RWPE2 (cell line): Measurements from ENCODE around the gene RFFL.
"Not testable (repeated sequence)": the region's sequence is repeated elsewhere in the genome, so short reads cannot be mapped to it uniquely, and the experiment has no call there.

Experiments used
- ATAC-seq: fragments of 200-7000 bp; cut with Tn5 transposase; 3 replicates; pipeline ENCODE4 v1.9.1; 2021; ENCODE audit warnings: low read depth
- DNase-seq: peaks from one replicate; pipeline ENCODE4 v3.0.0-alpha.2; 2020; ENCODE audit warnings: low spot score
- H3K27ac ChIP-seq: fragments of 450-650 bp; 2 replicates; pipeline ENCODE4 v1.5.1; 2017; ENCODE audit warnings: mild to moderate bottlenecking; ENCODE audit not compliant: poor library complexity, severe bottlenecking
- H3K27me3 ChIP-seq: fragments of 250-450 bp; sonication (Bioruptor Pico); 2 replicates; pipeline ENCODE4 v1.5.1; 2021; ENCODE audit warnings: mild to moderate bottlenecking, moderate library complexity; ENCODE audit not compliant: insufficient read depth, poor library complexity, severe bottlenecking
- H3K36me3 ChIP-seq: fragments of 250-450 bp; sonication (Bioruptor Pico); 2 replicates; pipeline ENCODE4 v1.5.1; 2020; ENCODE audit warnings: low read depth, mild to moderate bottlenecking, moderate library complexity
- H3K4me1 ChIP-seq: fragments of 250-450 bp; sonication (Bioruptor Pico); 2 replicates; pipeline ENCODE4 v1.5.1; 2021; ENCODE audit warnings: mild to moderate bottlenecking, moderate library complexity; ENCODE audit not compliant: insufficient read depth, poor library complexity, severe bottlenecking
- H3K4me3 ChIP-seq: fragments of 250-450 bp; sonication (Bioruptor Pico); 2 replicates; pipeline ENCODE4 v1.5.1; 2021; ENCODE audit warnings: mild to moderate bottlenecking, moderate library complexity; ENCODE audit not compliant: severe bottlenecking
- H3K9me3 ChIP-seq: fragments of 250-450 bp; sonication (Bioruptor Pico); 2 replicates; pipeline ENCODE4 v1.5.1; 2021; ENCODE audit warnings: mild to moderate bottlenecking, moderate library complexity; ENCODE audit not compliant: severe bottlenecking
- CTCF ChIP-seq: fragments of 450-650 bp; IDR thresholded peaks from one replicate; pipeline ENCODE4 v1.5.1; 2017; ENCODE audit warnings: mild to moderate bottlenecking, moderate library complexity; ENCODE audit not compliant: poor library complexity, severe bottlenecking

The RFFL gene

GRCh38 chr17:35044181-35044580 is 19.3 kb downstream of the RFFL start:
- H3K9me3 ChIP-seq, result no peaks in the 10 kb centered on the region
- no peaks in the 10 kb centered on the region for H3K27me3 ChIP-seq

GRCh38 chr17:35041390-35041789 is 22.1 kb downstream of the RFFL start:
- DNase-seq, result no peak
- Histone ChIP-seq H3K9me3 (no peaks in the 10 kb centered on the region), H3K36me3 (no peaks in the 10 kb centered on the region), H3K4me1 (no peaks in the 10 kb centered on the region), H3K27ac (no peak overlapping the region), H3K27me3 (no peaks in the 10 kb centered on the region), H3K4me3 (no peak overlapping the region)
- no peak for TF ChIP-seq CTCF
- ATAC-seq, result no peak

More at GRCh38 chr17:35044181-35044580, 19.3 kb downstream of the RFFL start:
- DNase-seq (no peak), ATAC-seq (no peak)
- Histone ChIP-seq H3K27ac (no peak overlapping the region), H3K4me3 (no peak overlapping the region), H3K36me3 (no peaks in the 10 kb centered on the region), H3K4me1 (peaks cover 3% of the 10 kb centered on the region)
- no peak for TF ChIP-seq CTCF

GRCh38 chr17:35038453-35038852 is 25.1 kb downstream of the RFFL start:
- no peaks in the 10 kb centered on the region for H3K4me1 ChIP-seq
- no peak for DNase-seq

GRCh38 chr17:35030780-35031179 is 32.7 kb downstream of the RFFL start:
- no peak for ATAC-seq
- no peak for TF ChIP-seq CTCF
- no peak overlapping the region for H3K4me3 ChIP-seq
- H3K27me3 ChIP-seq, result no peaks in the 10 kb centered on the region
- no peaks in the 10 kb centered on the region for H3K4me1 ChIP-seq
- no peaks in the 10 kb centered on the region for H3K9me3 ChIP-seq
- H3K36me3 ChIP-seq, result peaks cover 7% of the 10 kb centered on the region; the same call in 1 of the 2 replicates
- no peak overlapping the region for H3K27ac ChIP-seq
- no peak for DNase-seq

More at GRCh38 chr17:35038453-35038852, 25.1 kb downstream of the RFFL start:
- no peak overlapping the region for H3K4me3 ChIP-seq
- no peaks in the 10 kb centered on the region for H3K9me3 ChIP-seq
- no peaks in the 10 kb centered on the region for H3K36me3 ChIP-seq
- no peak for ATAC-seq
- no peaks in the 10 kb centered on the region for H3K27me3 ChIP-seq
- H3K27ac ChIP-seq, result no peak overlapping the region
- no peak for TF ChIP-seq CTCF

GRCh38 chr17:35028531-35029262 is 34.8 kb downstream of the RFFL start:
- H3K27me3 ChIP-seq, result no peaks in the 10 kb centered on the region
- TF ChIP-seq CTCF, result no peak
- H3K4me3 ChIP-seq, result no peak overlapping the region
- H3K36me3 ChIP-seq, result peaks cover 11% of the 10 kb centered on the region
- DNase-seq (no peak), ATAC-seq (peak; percentile 44; the same call in 2 of the 3 replicates)
- H3K9me3 ChIP-seq, result no peaks in the 10 kb centered on the region
- no peak overlapping the region for H3K27ac ChIP-seq
- H3K4me1 ChIP-seq, result peaks cover 1% of the 10 kb centered on the region

GRCh38 chr17:35028097-35028496 is 35.4 kb downstream of the RFFL start:
- not testable (repeated sequence) for H3K9me3 ChIP-seq, H3K27ac ChIP-seq, ATAC-seq, H3K27me3 ChIP-seq, DNase-seq, H3K4me1 ChIP-seq, H3K4me3 ChIP-seq
- H3K36me3 ChIP-seq, result peaks cover 11% of the 10 kb centered on the region
